GM12878 (cell line): ENCODE measurements around the gene C11orf52. TPM values are rescaled to one million over a fixed set of nuclear protein-coding genes. Genes with fewer than 3 reads are reported as not detected.

ENCODE experiments used
- JUND ChIP-seq: IDR thresholded peaks from 2 replicates; pipeline ENCODE4 v1.6.1; 2012; ENCODE audit warnings: low read depth, mild to moderate bottlenecking, low read length, improper control_type of control experiment, moderate library complexity
- MAX ChIP-seq: IDR thresholded peaks from 2 replicates; pipeline ENCODE4 v1.6.1; 2012; ENCODE audit warnings: low read depth, low read length, improper control_type of control experiment
- SIN3A ChIP-seq: IDR thresholded peaks from 2 replicates; pipeline ENCODE4 v1.6.1; 2012; ENCODE audit warnings: low read depth, low read length, improper control_type of control experiment
- SKIL ChIP-seq: fragments of 450-650 bp; IDR thresholded peaks from 2 replicates; pipeline ENCODE4 v1.6.1; 2017; ENCODE audit warnings: mild to moderate bottlenecking, low read depth, inconsistent platforms; ENCODE audit not compliant: poor library complexity, severe bottlenecking
- ZNF687 ChIP-seq: fragments of 450-650 bp; IDR thresholded peaks from 2 replicates; pipeline ENCODE4 v1.6.1; 2017; ENCODE audit warnings: mild to moderate bottlenecking, moderate library complexity
- polyA plus RNA-seq, 11 experiments: library from polyadenylated mRNA; depleted of rRNA in 4 of 11; unstranded in 6 of 11; stranded (reverse) in 5 of 11; fragments of >200 nt; fragmentation: Nextera tagmentation in 4 of 11; fragmentation: Illumina TruSeq in 1 of 11; extraction: Ambion mirVana in 4 of 11; extraction: Trizol in 1 of 11; gene quantifications; 1 replicate in 1 of 11; 2 replicates in 10 of 11; pipeline versions ENCODE4 v1.2.1 to v1.2.3, GENCODE V29; 2011 to 2016; ENCODE audit warnings: inconsistent platforms in 2 of 11, missing spikeins in 2 of 11, low read depth in 1 of 11
- total RNA-seq, 4 experiments: library from RNA; depleted of rRNA in 3 of 4; stranded (reverse); fragments of >200 nt in 3 of 4; fragmentation: Illumina TruSeq in 1 of 4; extraction: Trizol in 1 of 4; gene quantifications; 2 replicates each; pipeline versions ENCODE4 v1.2.1 to v1.2.3, GENCODE V29; 2013 to 2021

C11orf52 gene
- total and polyA plus RNA-seq, 10 of the 15 experiments (the other 5 are each of a cell fraction or from before 2014, with no cell fraction given), result not detected

- TF ChIP-seq ZNF687, result no peak
- no peak for TF ChIP-seq SKIL
- no peak for TF ChIP-seq SIN3A
- TF ChIP-seq JUND, result no peak
- no peak for TF ChIP-seq MAX
Measured at GRCh38 chr11:111930472-111930871, 11.8 kb downstream of the C11orf52 start (continued).
